Measurements from ENCODE around the gene MESP1.
"Not testable (repeated sequence)": the region's sequence is repeated elsewhere in the genome, so short reads cannot be mapped to it uniquely, and the experiment has no call there.

MESP1 gene

DNA sequence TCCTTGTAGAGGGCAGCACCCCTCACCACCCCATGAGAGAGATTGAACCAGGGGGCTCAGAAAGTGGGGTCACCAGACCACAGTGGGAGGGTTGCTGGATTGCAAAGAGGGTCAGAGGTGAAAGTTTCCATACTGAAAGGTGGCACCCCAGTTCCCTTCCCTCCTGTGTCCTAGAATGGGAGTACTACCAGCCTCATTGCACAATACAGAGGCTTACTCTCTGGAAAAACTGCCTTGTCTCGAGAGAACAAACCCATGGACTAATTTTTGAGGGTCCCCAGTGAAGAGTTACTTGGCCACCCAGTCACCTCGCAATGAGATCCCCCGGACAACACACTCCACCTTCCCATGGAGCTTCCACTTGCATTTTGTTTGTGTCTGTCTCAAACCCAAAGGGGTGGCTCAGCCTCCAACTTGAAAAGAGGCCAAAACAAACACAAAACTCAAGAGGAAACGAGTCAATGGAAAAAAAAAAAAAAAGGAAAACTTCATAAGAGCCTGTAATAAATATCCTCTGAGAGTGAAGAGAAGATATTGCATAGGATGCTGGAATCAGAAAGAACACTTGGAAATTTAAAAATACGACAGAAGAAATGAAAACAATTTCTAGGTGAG is 43.7 kb upstream of the MESP1 start:
- ChIA-PET CTCF (interaction anchor here (0.7 to 0.9 kb wide), 2 partner anchors 54 to 123 kb away, joined by 3 to 4 read pairs; no protein-coding TSS in a partner anchor), POLR2A (ENCODE audit: low non-redundant PET) (no interaction called here)
- H3K27ac ChIP-seq = peak overlapping the region; percentile 31
- TF ChIP-seq, protein P1, sequence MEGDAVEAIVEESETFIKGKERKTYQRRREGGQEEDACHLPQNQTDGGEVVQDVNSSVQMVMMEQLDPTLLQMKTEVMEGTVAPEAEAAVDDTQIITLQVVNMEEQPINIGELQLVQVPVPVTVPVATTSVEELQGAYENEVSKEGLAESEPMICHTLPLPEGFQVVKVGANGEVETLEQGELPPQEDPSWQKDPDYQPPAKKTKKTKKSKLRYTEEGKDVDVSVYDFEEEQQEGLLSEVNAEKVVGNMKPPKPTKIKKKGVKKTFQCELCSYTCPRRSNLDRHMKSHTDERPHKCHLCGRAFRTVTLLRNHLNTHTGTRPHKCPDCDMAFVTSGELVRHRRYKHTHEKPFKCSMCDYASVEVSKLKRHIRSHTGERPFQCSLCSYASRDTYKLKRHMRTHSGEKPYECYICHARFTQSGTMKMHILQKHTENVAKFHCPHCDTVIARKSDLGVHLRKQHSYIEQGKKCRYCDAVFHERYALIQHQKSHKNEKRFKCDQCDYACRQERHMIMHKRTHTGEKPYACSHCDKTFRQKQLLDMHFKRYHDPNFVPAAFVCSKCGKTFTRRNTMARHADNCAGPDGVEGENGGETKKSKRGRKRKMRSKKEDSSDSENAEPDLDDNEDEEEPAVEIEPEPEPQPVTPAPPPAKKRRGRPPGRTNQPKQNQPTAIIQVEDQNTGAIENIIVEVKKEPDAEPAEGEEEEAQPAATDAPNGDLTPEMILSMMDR (conservative IDR thresholded peaks at IDR 0.05; ENCODE audit: low read depth) = no peak
- no peak for DNase-seq (ENCODE audit: low spot score)

DNA sequence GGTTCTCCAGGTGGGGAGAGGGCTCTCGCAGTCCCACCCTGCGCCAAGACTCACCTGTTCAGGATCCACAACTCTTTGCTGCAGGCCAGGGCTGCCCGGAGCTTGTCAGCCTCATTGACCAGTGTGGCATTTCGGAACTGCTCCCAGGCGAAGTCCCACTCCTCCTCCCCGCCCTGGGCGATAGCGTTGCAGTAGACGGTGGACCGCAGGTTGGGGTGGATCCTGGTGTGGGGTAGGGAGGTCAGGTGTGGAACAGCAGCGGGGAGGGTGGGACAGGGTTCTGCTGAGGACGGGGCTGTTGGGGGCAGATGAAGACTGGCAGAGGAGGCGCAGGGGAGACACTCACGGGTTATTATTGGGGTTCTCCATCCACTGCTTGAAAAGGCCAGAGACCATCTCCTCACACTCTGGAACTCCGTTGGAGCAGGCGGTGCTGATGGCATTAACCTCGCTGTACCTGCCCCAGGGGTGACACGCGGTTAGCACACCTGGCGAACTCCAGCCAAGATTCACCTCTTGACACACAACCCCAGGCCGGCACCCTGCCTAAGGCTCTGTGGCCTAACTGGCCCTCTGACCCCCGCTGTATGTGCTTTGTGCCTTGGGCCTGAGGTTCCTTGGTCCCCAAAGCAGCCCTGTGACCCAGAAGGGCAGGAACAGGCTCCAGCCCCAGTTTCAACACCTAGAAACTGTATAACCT is 41.2 kb upstream of the MESP1 start:
- TF ChIP-seq, protein P1 (conservative IDR thresholded peaks at IDR 0.05; ENCODE audit: low read depth) = no peak
- H3K27ac ChIP-seq = no peak overlapping the region
- POLR2A ChIA-PET (ENCODE audit: low non-redundant PET) = no interaction called here
- no peak for DNase-seq (ENCODE audit: low spot score)
- CTCF ChIA-PET = no interaction called here

DNA sequence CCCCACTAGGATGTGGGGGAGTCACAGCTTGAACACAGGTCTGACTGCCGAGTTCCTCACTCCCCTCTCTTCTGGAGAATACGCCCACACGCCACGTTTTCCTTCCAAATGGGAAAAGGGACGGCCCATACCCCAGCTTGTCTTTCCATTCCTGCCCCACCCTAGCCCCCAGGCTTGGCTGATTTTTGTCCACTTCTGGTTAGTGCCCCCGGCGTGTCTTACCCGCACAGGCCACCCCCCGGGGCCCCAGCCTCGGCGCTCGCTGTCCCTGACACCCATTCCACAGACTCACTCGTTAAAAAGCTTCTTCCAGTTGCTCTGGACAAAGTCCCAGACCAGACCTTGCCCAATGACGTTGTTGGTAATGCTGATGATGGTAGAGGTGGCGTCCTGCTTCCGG is 39.6 kb upstream of the MESP1 start:
- peak overlapping the region; percentile 11; the same call in 1 of the 2 replicates for H3K27ac ChIP-seq
- TF ChIP-seq, protein P1 (conservative IDR thresholded peaks at IDR 0.05; ENCODE audit: low read depth) = no peak
- ChIA-PET POLR2A (ENCODE audit: low non-redundant PET) (no interaction called here), CTCF (no interaction called here)
- no peak for DNase-seq (ENCODE audit: low spot score)

DNA sequence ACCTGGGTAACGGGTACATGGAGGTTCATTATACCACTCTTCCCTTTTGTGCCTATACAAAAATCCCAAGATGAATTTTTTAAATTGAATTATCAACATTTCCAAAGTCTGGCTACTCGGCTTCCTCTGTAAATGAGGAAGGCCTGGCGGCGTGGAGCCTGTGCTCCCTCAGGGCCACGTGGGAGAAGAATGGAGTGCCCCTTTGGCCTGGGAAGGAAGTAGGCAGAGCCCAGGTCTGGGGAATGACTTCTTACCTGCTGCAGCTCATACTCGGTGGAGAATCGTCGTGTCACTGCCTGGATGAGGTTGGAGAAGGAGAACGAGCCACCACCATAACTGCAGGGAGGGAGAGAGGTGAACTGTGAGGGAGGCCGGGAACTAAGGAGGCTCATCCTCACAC is 39.2 kb upstream of the MESP1 start:
- H3K27ac ChIP-seq = peak overlapping the region; percentile 11; the same call in 1 of the 2 replicates
- POLR2A ChIA-PET (ENCODE audit: low non-redundant PET) = no interaction called here
- CTCF ChIA-PET = no interaction called here
- DNase-seq (ENCODE audit: low spot score) = no peak
- TF ChIP-seq, protein P1 (conservative IDR thresholded peaks at IDR 0.05; ENCODE audit: low read depth) = no peak

DNA sequence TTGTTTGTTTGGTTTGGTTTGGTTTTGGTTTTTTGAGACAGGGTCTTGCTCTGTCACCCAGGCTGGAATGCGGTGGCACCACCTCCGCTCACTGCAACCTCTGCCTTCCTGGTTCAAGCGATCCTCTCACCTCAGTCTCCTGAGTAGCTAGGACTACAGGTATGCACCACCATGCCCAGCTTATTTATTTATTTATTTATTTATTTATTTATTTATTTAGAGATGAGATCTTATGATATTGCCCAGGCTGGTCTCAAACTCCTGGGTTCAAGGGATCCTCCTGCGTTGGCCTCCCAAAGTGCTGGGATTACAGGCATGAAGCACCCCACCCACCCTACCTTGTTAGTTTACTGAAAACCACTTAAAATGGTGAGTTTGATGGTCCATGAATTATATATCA is 37.5 kb upstream of the MESP1 start:
- DNase-seq (ENCODE audit: low spot score); POLR2A ChIA-PET (ENCODE audit: low non-redundant PET); CTCF ChIA-PET; H3K27ac ChIP-seq: not testable (repeated sequence)

DNA sequence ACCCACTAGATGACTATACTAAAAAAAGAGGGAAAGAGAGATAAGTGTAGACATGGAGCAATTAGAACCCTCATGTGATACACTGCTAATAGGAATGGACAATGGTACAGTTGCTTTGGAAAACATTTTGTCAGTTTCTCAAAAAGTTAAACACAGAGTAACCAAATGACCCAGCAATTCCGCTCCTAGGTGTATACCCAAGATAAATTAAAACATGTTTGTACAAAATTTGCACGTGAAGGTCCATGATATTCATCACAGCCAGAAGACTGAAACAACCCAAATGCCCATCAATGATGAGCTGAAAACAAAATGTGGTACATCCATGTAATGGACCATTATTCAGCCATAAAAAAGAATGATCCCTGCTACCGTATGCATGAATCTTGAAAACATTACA is 36.9 kb upstream of the MESP1 start:
- TF ChIP-seq, protein P1 (conservative IDR thresholded peaks at IDR 0.05; ENCODE audit: low read depth) = no peak
- CTCF ChIA-PET = no interaction called here
- POLR2A ChIA-PET (ENCODE audit: low non-redundant PET) = no interaction called here
- no peak overlapping the region for H3K27ac ChIP-seq
- no peak for DNase-seq (ENCODE audit: low spot score)

DNA sequence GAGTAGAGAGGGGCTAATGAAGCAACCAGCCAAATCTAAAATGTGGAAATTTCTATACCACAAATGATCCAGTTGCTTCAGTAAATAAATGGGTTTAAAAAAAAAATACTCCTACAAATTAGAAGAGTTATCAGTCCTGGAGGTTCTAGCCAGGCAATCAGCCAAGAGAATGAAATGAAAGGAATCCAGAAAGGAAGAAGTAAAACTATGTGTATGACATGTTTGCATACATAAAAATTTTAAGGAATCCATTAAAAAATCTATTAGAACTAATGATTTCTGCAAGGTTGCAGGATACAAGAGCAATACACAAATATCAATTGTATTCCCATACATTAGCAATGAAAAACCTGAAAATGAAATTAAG is 34.7 kb upstream of the MESP1 start:
- TF ChIP-seq, protein P1 (conservative IDR thresholded peaks at IDR 0.05; ENCODE audit: low read depth) = no peak
- DNase-seq (ENCODE audit: low spot score) = no peak

More for the DNA sequence above, 34.7 kb upstream of the MESP1 start:
- POLR2A ChIA-PET (ENCODE audit: low non-redundant PET) = no interaction called here
- CTCF ChIA-PET = no interaction called here
- peak overlapping the region; percentile 74 for H3K27ac ChIP-seq
